Fibroblast of skin of abdomen (primary cell): Measurements from ENCODE around the gene CHGA.

Source experiments
- DNase-seq: peaks from one replicate; pipeline ENCODE4 v3.0.0-alpha.2; 2013

The CHGA gene

DNA sequence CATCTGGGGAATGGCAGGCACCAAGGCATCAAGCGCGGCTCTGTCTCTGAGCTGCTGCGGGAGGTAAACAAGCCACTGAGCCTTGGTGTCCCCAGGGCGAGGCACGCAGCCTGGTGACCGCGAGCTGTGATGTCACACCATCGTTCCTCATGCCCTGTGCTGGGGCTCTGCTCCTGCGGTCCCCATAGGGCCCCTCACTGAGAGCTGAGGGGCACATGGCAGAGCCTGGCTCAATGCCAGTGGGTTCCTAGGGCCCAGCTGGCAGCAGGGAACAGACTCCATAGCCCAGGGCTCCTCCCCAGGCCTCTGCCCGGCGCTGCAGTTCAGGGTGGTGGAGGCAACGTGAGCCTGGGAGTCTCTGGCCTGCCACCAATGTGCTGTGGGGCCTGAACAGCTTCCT, 22.6 kb downstream of the CHGA start:
- DNase-seq = no peak

GRCh38 chr14:92945959-92946846, 23.3 kb downstream of the CHGA start:
- peak; percentile 26 for DNase-seq

GRCh38 chr14:92946847-92947545, 24.0 kb downstream of the CHGA start:
- DNase-seq = no peak

GRCh38 chr14:92948647-92949046, 25.7 kb downstream of the CHGA start:
- no peak for DNase-seq

DNA sequence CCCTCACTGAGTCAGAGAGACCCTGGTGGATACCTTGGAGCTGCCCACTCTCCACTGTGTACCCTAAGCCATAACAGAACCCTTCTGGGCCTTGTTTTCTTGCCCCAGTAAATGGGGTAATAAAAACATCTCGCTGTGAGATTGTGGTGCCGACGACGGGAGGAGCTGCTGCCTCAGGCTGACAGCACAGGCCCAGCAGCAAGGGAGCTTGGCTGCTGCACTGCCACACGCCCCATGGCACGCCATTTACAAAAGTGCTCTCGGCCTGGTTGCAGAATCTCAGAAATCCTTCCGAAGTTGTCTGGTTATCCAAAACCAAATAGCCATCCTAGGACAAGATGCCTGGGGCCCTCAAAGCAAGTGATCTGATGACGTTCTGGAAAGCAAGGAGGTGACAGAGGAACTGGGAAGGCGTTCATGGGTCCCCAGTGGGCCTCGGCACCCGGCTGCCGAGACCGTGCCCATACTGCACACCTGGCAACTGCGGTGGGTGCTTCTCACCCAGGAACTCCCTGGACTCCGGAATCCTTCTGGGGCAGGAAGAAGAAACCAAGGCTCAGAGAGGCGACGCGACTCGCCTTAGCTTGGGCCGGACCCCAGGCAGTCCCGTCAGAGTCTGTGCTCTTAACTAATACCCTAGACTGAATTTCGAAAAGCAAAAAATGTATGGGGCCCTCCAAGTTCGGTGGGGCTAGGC, 26.7 kb downstream of the CHGA start:
- no peak for DNase-seq

GRCh38 chr14:92950193-92950540, 27.2 kb downstream of the CHGA start:
- no peak for DNase-seq

DNA sequence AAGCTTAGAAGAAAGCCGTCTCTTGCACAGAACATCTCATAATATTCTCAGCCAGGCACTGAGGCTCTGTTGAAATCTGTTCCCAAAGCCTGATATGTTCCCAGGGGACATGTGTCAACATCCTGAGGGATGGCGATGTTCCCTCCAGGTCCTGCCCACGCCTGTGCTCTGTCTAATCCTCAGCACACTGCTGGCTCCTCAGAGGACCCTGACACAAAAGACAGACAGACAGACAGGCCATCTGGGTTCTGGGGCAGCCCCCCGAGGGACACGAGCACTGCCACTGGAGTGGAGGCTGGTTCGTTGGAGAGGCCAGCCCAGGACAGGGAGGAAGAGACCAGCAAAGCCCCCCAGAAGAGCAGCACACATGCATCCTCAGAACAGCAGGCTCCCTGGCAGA, 27.8 kb downstream of the CHGA start:
- no peak for DNase-seq

DNA sequence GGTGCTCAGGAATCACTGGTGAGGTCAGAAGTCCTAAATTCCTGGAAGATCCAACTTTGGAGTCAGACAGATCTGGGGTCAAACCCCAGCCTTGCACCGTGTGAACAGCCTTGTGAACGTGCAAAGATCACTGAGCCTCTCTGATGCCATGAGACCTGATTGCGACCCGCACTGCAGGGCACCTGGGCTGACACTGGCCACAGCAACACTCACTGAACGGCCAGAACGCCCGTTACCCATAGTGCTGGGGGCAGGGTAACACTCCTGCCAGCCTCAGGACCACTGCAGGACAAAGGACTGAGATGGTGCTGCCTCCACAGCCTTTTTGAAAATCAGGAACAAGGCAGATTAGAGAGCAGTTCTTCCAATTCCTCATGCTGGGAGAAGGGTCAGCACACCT, 28.3 kb downstream of the CHGA start:
- no peak for DNase-seq

DNA sequence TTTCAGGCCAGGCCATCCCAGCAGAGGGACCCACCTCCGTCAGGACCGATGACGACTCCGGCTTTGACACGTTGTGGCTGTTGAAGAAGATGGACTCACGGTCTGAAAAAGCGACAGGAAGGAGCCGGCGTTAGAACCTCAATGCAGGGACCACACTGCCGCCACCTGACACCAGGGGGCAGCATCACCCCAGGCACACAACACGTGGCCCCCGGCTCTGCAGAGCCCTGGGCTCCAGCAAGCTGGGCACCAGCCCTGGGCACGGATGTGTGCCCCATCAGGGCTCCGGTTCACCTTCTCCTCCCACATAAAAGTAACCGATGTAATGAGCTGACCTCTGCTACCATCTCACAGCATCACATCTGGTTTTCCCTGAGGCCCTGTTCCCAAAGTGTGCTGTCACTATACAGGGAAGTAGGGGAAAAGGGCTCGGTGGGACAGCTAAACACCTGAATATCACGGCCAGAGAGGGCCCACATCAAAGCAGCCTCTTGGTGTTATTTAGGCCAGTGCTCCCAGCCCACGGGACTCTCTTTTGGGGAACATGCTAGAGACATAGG, 29.0 kb downstream of the CHGA start:
- peak; percentile 49 for DNase-seq

DNA sequence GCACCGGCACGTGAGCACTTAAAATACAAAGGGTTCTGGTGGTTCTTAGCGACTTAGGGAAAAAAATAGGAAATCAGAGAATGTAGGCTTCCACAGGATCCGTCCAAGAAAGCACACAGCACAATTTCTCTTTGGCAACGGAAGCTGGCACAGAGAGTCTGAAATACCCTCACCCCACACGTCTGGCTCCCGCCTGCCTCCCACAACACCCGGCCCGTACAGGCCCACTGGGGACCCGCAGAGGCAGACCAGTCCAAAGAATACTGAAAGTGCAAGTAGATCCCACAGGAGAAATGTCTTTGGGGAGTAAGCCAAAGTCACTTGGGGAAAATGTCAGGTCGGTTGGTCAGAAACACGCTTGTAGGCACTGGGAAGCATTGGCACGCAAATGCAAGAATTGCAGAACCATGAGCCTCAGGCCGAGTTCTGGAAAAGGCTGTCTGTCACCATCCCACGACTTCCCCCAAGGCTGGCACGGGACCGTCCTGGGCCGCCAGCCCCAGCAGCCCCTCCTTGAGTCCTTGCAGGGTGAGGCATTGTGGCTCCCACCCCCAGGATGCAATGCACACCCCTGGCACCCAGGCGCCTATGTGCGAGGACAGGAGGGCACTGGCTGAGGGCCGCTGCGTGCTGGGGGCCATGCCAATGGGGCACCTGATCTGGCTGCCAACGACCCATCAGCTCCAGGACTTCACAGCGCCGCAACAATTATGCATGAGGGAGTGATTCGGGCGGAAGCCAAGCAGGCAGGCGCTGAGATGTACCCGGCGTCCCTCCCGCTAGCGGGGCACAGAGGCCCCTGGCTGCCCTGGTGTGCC, 29.7 kb downstream of the CHGA start:
- no peak for DNase-seq

GRCh38 chr14:92953526-92953925, 30.6 kb downstream of the CHGA start:
- no peak for DNase-seq

- no peak for DNase-seq
Observed at GRCh38 chr14:92954933-92955332, 32.0 kb downstream of the CHGA start.

DNA sequence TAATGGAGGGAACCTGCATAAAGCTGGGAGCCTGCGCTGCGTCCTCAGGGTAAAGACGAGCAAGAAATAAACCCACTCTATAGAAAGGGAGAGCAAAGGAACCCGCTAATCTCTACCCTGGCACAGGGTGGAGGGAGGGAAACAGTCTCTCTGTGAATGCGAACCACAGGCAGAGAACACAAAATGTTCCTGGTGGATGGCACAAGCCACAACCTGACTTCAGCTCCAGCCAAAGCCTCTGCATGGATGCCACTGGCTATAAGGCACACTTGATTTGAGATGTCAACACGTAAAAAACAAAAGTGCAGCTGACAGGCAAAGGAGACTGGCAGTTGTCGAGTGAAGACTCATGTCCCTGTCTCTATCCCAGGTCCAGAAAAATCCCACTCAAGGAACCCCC, 32.4 kb downstream of the CHGA start:
- no peak for DNase-seq

GRCh38 chr14:92956961-92957360, 34.0 kb downstream of the CHGA start:
- no peak for DNase-seq

GRCh38 chr14:92958373-92959188, 35.6 kb downstream of the CHGA start:
- DNase-seq = no peak

DNA sequence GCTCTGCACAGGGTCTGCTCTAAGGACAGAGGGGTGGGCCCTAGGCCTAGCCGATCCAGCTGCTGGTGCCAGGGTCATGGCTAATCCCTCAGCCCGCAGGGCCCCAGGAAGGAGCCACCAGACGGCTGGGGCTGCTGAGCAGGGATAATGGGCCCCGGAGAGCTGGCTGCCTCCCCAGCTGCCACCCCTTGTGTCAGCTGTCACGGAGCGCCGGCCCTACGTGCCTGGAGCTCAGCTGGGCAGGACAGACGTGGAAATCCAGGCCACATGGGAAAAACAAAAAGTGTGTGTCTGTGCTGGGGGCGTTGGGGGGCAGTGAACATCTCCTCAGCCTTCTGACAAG, 36.2 kb downstream of the CHGA start:
- DNase-seq = no peak

GRCh38 chr14:92959761-92960680, 37.1 kb downstream of the CHGA start:
- DNase-seq = no peak

- peak; percentile 69 for DNase-seq
Observed at GRCh38 chr14:92960706-92961566, 38.0 kb downstream of the CHGA start.

DNA sequence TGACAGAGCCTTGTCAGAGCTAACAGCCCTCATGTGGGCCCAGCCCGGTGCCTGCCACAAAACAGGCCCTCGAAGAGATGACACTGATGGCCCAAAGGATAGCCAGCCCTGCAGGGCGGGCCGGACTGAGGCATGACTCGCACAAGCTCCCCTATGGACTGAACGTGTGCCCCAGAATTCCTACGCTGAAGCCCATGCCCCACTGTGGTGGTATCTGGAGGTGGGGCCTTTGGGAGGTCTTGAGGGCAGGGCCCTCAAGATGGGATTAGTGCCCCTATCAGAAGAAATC, 38.6 kb downstream of the CHGA start:
- no peak for DNase-seq
